GM23338 (cell line): ENCODE data around the gene MYH15. TPM values are rescaled to one million over a fixed set of nuclear protein-coding genes. Genes with fewer than 3 reads are reported as not detected.
A peak's percentile ranks its signal among the peaks of the same experiment; 100 is the strongest.

Experiments used
- ATAC-seq: fragments of 200-7000 bp; cut with Tn5 transposase; 3 replicates; pipeline ENCODE4 v1.9.1; 2020
- DNase-seq: peaks from one replicate; pipeline ENCODE4 v3.0.0-alpha.2; 2015; ENCODE audit warnings: low spot score
- H2AFZ ChIP-seq: fragments of 200-600 bp; sonication (generic); 2 replicates; pipeline ENCODE4 v1.8.0; 2016; ENCODE audit warnings: antibody characterized with exemption, mild to moderate bottlenecking, moderate library complexity
- H3F3A ChIP-seq: fragments of 200-600 bp; sonication (generic); replicated peaks from 2 replicates; pipeline ENCODE4 v1.8.0; 2017; ENCODE audit warnings: antibody characterized with exemption, mixed run types, low read depth
- H3K27ac ChIP-seq: fragments of 200-600 bp; sonication (generic); 2 replicates; pipeline ENCODE4 v1.6.1; 2016; ENCODE audit warnings: low read depth
- H3K27me3 ChIP-seq: fragments of 200-600 bp; sonication (generic); 2 replicates; pipeline ENCODE4 v1.8.0; 2016; ENCODE audit warnings: mild to moderate bottlenecking, mixed run types, moderate library complexity; ENCODE audit not compliant: insufficient read depth
- H3K36me3 ChIP-seq: fragments of 200-600 bp; sonication (generic); 2 replicates; pipeline ENCODE4 v1.8.0; 2016; ENCODE audit warnings: mild to moderate bottlenecking; ENCODE audit not compliant: insufficient read depth
- H3K4me1 ChIP-seq: fragments of 200-600 bp; sonication (generic); 2 replicates; pipeline ENCODE4 v1.8.0; 2016; ENCODE audit warnings: mild to moderate bottlenecking, moderate library complexity; ENCODE audit not compliant: insufficient read depth
- H3K4me2 ChIP-seq: fragments of 200-600 bp; sonication (generic); 2 replicates; pipeline ENCODE4 v1.7.1; 2017; ENCODE audit warnings: mixed run types
- H3K4me3 ChIP-seq: fragments of 200-600 bp; sonication (generic); 2 replicates; pipeline ENCODE4 v1.6.1; 2016; ENCODE audit warnings: mixed run types
- H3K79me2 ChIP-seq: fragments of 200-600 bp; sonication (generic); replicated peaks from 2 replicates; pipeline ENCODE4 v1.8.0; 2017; ENCODE audit warnings: mild to moderate bottlenecking; ENCODE audit not compliant: insufficient read depth
- H3K9me2 ChIP-seq: fragments of 200-600 bp; sonication (generic); 2 replicates; pipeline ENCODE4 v1.8.0; 2017; ENCODE audit not compliant: insufficient read depth
- H4K20me1 ChIP-seq: fragments of 200-600 bp; sonication (generic); replicated peaks from 2 replicates; pipeline ENCODE4 v1.8.0; 2017; ENCODE audit warnings: mild to moderate bottlenecking; ENCODE audit not compliant: insufficient read depth
- H3K27ac Mint-ChIP-seq: 2 replicates; pipeline ENCODE4 v1.8.0; 2020; ENCODE audit warnings: inconsistent platforms, mild to moderate bottlenecking, moderate library complexity, mixed read lengths
- H3K27me3 Mint-ChIP-seq: 3 replicates; pipeline ENCODE4 v1.8.0; 2022; ENCODE audit warnings: low read depth, mild to moderate bottlenecking, moderate library complexity, mixed read lengths, inconsistent platforms; ENCODE audit not compliant: insufficient read depth, poor library complexity
- H3K36me3 Mint-ChIP-seq: 3 replicates; pipeline ENCODE4 v1.8.0; 2021; ENCODE audit warnings: low read depth, mild to moderate bottlenecking, inconsistent platforms, moderate library complexity, mixed read lengths
- H3K4me1 Mint-ChIP-seq: 3 replicates; pipeline ENCODE4 v1.8.0; 2020; ENCODE audit warnings: mild to moderate bottlenecking, inconsistent platforms, mixed read lengths
- H3K4me3 Mint-ChIP-seq: 3 replicates; pipeline ENCODE4 v1.8.0; 2021; ENCODE audit warnings: moderate library complexity, mild to moderate bottlenecking, inconsistent platforms, mixed read lengths
- H3K9me3 Mint-ChIP-seq: 3 replicates; pipeline ENCODE4 v1.8.0; 2020; ENCODE audit warnings: moderate library complexity, mild to moderate bottlenecking, inconsistent platforms, mixed read lengths
- CREB1 ChIP-seq: fragments of 250-450 bp; sonication (Bioruptor Pico); IDR thresholded peaks from 2 replicates; pipeline ENCODE4 v1.5.0; 2020; ENCODE audit warnings: low read depth, mild to moderate bottlenecking, moderate library complexity
- EZH2 ChIP-seq: fragments of 200-600 bp; sonication (generic); IDR thresholded peaks from one replicate; pipeline ENCODE4 v1.8.0; 2017; ENCODE audit warnings: antibody characterized with exemption, mild to moderate bottlenecking, low read depth; ENCODE audit not compliant: unreplicated experiment
- NANOG ChIP-seq: IDR thresholded peaks from 2 replicates; pipeline ENCODE4 v1.6.1; 2016; ENCODE audit warnings: antibody characterized with exemption, borderline replicate concordance
- ZNF114 ChIP-seq: fragments of 250-450 bp; sonication (Bioruptor Pico); IDR thresholded peaks from 2 replicates; pipeline ENCODE4 v1.5.0; 2020; ENCODE audit warnings: mild to moderate bottlenecking, moderate library complexity
- ZNF331 ChIP-seq: fragments of 250-450 bp; sonication (Bioruptor Pico); IDR thresholded peaks from 2 replicates; pipeline ENCODE4 v1.5.0; 2020; ENCODE audit warnings: low read depth, mild to moderate bottlenecking, moderate library complexity
- polyA plus RNA-seq: library from polyadenylated mRNA; unstranded; fragments of >200 nt; fragmentation: Nextera tagmentation; extraction: Ambion mirVana; gene quantifications from 2 replicates; pipeline ENCODE4 v1.2.1, GENCODE V29; 2016
- total RNA-seq: library from RNA; depleted of rRNA; stranded (reverse); fragments of >200 nt; shearing (Covaris generic); gene quantifications from 2 replicates; pipeline ENCODE4 v1.2.3, GENCODE V29; 2014
- TF ChIP-seq, protein P1 (sequence below): IDR thresholded peaks from one replicate; pipeline ENCODE4 v1.6.1; 2018; ENCODE audit warnings: antibody characterized with exemption; ENCODE audit not compliant: unreplicated experiment
- TF ChIP-seq, protein P2 (sequence below), 2 experiments: fragments of 200-600 bp in 1 of 2; sonication (generic) in 1 of 2; conservative IDR thresholded peaks; 2 replicates each; pipeline versions ENCODE4 v1.5.1 to v1.6.1; 2016 to 2017; ENCODE audit warnings: antibody characterized with exemption in 2 of 2, low read depth in 2 of 2, mild to moderate bottlenecking in 2 of 2, moderate library complexity in 1 of 2
- TF ChIP-seq, protein P3 (sequence below): fragments of 250-450 bp; sonication (Bioruptor Pico); IDR thresholded peaks from 2 replicates; pipeline ENCODE4 v1.5.0; 2020; ENCODE audit warnings: mild to moderate bottlenecking, moderate library complexity

The MYH15 gene
- total and polyA plus RNA-seq, 2 experiments from 2014 or later: 0.07 TPM; not detected in 1

DNA sequence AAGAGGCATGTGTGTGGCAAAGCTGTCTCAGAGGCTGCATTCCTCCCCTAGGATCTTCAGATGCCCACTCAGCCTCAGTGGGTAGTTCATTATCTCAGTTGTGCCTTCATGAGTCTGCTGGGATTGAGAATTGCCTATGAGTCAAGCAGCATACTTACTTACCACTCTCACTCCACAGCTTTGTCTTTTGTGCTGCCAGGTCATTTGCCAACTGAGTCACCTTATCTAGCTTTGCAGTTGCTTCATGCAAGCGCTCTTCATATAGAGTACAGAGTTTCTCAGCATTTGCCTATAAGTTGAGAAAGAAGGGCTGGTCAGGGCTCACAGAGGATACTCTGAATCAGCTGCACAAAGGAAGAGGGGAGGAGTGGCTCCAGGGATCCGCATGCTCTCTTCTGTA is 89.5 kb downstream of the MYH15 start:
- no peak overlapping the region for H2AFZ ChIP-seq
- H3K4me2 ChIP-seq: no peak overlapping the region
- H3K36me3 ChIP-seq: no peaks in the 10 kb centered on the region
- H3K9me2 ChIP-seq: peaks cover 15% of the 10 kb centered on the region; the same call in 1 of the 2 replicates
- no peaks in the 10 kb centered on the region for H3K79me2 ChIP-seq
- H3K4me1 ChIP-seq: no peaks in the 10 kb centered on the region
- Mint-ChIP-seq H3K27ac (no peak overlapping the region), H3K4me3 (no peak overlapping the region), H3K4me1 (no peaks in the 10 kb centered on the region), H3K9me3 (no peaks in the 10 kb centered on the region), H3K27me3 (peaks cover 2% of the 10 kb centered on the region), H3K36me3 (no peaks in the 10 kb centered on the region)
- H3K4me3 ChIP-seq: no peak overlapping the region
- DNase-seq (no peak), ATAC-seq (no peak)
- H3F3A ChIP-seq: no peaks in the 10 kb centered on the region
- TF ChIP-seq CREB1 (CRISPR knock-in tag): no peak
- TF ChIP-seq, protein P1, sequence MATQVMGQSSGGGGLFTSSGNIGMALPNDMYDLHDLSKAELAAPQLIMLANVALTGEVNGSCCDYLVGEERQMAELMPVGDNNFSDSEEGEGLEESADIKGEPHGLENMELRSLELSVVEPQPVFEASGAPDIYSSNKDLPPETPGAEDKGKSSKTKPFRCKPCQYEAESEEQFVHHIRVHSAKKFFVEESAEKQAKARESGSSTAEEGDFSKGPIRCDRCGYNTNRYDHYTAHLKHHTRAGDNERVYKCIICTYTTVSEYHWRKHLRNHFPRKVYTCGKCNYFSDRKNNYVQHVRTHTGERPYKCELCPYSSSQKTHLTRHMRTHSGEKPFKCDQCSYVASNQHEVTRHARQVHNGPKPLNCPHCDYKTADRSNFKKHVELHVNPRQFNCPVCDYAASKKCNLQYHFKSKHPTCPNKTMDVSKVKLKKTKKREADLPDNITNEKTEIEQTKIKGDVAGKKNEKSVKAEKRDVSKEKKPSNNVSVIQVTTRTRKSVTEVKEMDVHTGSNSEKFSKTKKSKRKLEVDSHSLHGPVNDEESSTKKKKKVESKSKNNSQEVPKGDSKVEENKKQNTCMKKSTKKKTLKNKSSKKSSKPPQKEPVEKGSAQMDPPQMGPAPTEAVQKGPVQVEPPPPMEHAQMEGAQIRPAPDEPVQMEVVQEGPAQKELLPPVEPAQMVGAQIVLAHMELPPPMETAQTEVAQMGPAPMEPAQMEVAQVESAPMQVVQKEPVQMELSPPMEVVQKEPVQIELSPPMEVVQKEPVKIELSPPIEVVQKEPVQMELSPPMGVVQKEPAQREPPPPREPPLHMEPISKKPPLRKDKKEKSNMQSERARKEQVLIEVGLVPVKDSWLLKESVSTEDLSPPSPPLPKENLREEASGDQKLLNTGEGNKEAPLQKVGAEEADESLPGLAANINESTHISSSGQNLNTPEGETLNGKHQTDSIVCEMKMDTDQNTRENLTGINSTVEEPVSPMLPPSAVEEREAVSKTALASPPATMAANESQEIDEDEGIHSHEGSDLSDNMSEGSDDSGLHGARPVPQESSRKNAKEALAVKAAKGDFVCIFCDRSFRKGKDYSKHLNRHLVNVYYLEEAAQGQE: no peak
- no peak for TF ChIP-seq ZNF331 (CRISPR knock-in tag)
- no peak for TF ChIP-seq NANOG
- TF ChIP-seq EZH2: no peak
- H3K27ac ChIP-seq: no peak overlapping the region
- H3K27me3 ChIP-seq: no peaks in the 10 kb centered on the region
- no peaks in the 10 kb centered on the region for H4K20me1 ChIP-seq

DNA sequence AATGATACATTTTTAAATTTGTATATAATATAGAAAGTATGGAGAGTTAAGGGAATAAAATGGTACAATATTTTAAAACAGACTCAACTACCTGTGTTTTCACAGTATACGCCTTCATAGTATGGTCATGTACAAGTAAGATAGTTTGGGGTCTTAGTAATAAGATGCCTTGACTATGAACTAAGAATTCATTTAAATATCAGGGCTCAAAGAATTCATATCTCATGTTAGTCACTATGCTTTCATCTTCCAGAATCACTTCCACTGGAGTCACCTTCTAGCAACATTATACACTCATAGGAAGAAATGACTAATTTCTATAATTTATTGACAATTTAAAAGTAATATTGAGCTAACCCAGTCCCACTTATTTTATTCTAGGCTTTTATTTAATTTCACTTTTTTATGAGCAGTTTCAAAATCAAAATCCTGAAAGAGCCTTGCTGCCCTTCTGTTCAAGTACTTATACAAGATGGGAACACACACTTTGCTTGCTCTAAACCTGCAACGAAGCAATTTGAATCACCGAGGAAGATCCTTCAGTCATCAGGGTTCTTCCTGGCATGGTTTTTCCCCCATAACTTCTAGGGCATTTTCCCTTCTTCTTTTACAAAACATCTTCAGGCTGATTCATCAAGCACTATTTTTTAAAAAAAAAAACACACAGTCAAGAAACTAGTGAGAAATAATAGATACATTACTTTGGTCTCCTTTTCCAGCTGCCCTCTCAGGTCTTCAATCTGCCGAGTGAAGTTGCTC is 94.1 kb downstream of the MYH15 start:
- no peaks in the 10 kb centered on the region for H3K27me3 ChIP-seq
- peaks cover under 1% of the 10 kb centered on the region; the same call in 1 of the 2 replicates for H3K9me2 ChIP-seq
- H3K36me3 ChIP-seq: no peaks in the 10 kb centered on the region
- no peak overlapping the region for H3K4me2 ChIP-seq
- H4K20me1 ChIP-seq: no peaks in the 10 kb centered on the region
- no peaks in the 10 kb centered on the region for H3K9me3 Mint-ChIP-seq
- no peaks in the 10 kb centered on the region for H3K79me2 ChIP-seq
- H3K36me3 Mint-ChIP-seq: no peaks in the 10 kb centered on the region
- no peak overlapping the region for H3K27ac ChIP-seq
- H3K4me3 Mint-ChIP-seq: no peak overlapping the region
- DNase-seq: no peak
- peak overlapping the region; percentile 32; the same call in 1 of the 2 replicates for H2AFZ ChIP-seq
- H3K27ac Mint-ChIP-seq: no peak overlapping the region
- no peaks in the 10 kb centered on the region for H3K4me1 ChIP-seq
- no peaks in the 10 kb centered on the region for H3F3A ChIP-seq
- H3K4me3 ChIP-seq: no peak overlapping the region
- H3K4me1 Mint-ChIP-seq: no peaks in the 10 kb centered on the region
- ATAC-seq: no peak
- H3K27me3 Mint-ChIP-seq: no peaks in the 10 kb centered on the region
- TF ChIP-seq ZNF114 (CRISPR knock-in tag) (no peak), NANOG (no peak), ZNF331 (CRISPR knock-in tag) (no peak)
- TF ChIP-seq, protein P2, sequence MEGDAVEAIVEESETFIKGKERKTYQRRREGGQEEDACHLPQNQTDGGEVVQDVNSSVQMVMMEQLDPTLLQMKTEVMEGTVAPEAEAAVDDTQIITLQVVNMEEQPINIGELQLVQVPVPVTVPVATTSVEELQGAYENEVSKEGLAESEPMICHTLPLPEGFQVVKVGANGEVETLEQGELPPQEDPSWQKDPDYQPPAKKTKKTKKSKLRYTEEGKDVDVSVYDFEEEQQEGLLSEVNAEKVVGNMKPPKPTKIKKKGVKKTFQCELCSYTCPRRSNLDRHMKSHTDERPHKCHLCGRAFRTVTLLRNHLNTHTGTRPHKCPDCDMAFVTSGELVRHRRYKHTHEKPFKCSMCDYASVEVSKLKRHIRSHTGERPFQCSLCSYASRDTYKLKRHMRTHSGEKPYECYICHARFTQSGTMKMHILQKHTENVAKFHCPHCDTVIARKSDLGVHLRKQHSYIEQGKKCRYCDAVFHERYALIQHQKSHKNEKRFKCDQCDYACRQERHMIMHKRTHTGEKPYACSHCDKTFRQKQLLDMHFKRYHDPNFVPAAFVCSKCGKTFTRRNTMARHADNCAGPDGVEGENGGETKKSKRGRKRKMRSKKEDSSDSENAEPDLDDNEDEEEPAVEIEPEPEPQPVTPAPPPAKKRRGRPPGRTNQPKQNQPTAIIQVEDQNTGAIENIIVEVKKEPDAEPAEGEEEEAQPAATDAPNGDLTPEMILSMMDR (conservative IDR thresholded peaks at IDR 0.05; ENCODE audit: low read depth in 2 of 2): no peak
- TF ChIP-seq, protein P3, sequence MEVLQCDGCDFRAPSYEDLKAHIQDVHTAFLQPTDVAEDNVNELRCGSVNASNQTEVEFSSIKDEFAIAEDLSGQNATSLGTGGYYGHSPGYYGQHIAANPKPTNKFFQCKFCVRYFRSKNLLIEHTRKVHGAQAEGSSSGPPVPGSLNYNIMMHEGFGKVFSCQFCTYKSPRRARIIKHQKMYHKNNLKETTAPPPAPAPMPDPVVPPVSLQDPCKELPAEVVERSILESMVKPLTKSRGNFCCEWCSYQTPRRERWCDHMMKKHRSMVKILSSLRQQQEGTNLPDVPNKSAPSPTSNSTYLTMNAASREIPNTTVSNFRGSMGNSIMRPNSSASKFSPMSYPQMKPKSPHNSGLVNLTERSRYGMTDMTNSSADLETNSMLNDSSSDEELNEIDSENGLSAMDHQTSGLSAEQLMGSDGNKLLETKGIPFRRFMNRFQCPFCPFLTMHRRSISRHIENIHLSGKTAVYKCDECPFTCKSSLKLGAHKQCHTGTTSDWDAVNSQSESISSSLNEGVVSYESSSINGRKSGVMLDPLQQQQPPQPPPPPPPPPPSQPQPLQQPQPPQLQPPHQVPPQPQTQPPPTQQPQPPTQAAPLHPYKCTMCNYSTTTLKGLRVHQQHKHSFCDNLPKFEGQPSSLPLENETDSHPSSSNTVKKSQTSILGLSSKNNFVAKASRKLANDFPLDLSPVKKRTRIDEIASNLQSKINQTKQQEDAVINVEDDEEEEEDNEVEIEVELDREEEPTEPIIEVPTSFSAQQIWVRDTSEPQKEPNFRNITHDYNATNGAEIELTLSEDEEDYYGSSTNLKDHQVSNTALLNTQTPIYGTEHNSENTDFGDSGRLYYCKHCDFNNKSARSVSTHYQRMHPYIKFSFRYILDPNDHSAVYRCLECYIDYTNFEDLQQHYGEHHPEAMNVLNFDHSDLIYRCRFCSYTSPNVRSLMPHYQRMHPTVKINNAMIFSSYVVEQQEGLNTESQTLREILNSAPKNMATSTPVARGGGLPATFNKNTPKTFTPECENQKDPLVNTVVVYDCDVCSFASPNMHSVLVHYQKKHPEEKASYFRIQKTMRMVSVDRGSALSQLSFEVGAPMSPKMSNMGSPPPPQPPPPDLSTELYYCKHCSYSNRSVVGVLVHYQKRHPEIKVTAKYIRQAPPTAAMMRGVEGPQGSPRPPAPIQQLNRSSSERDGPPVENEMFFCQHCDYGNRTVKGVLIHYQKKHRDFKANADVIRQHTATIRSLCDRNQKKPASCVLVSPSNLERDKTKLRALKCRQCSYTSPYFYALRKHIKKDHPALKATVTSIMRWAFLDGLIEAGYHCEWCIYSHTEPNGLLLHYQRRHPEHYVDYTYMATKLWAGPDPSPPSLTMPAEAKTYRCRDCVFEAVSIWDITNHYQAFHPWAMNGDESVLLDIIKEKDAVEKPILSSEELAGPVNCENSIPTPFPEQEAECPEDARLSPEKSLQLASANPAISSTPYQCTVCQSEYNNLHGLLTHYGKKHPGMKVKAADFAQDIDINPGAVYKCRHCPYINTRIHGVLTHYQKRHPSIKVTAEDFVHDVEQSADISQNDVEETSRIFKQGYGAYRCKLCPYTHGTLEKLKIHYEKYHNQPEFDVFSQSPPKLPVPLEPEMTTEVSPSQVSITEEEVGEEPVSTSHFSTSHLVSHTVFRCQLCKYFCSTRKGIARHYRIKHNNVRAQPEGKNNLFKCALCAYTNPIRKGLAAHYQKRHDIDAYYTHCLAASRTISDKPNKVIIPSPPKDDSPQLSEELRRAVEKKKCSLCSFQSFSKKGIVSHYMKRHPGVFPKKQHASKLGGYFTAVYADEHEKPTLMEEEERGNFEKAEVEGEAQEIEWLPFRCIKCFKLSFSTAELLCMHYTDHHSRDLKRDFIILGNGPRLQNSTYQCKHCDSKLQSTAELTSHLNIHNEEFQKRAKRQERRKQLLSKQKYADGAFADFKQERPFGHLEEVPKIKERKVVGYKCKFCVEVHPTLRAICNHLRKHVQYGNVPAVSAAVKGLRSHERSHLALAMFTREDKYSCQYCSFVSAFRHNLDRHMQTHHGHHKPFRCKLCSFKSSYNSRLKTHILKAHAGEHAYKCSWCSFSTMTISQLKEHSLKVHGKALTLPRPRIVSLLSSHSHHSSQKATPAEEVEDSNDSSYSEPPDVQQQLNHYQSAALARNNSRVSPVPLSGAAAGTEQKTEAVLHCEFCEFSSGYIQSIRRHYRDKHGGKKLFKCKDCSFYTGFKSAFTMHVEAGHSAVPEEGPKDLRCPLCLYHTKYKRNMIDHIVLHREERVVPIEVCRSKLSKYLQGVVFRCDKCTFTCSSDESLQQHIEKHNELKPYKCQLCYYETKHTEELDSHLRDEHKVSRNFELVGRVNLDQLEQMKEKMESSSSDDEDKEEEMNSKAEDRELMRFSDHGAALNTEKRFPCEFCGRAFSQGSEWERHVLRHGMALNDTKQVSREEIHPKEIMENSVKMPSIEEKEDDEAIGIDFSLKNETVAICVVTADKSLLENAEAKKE (CRISPR knock-in tag): no peak
